GM12878 (cell line): Measurements from ENCODE around the gene PKHD1. TPM values are rescaled to one million over a fixed set of nuclear protein-coding genes. Genes with fewer than 3 reads are reported as not detected.

Experiments used
- ATAC-seq: fragments of 200-7000 bp; cut with Tn5 transposase; 3 replicates; pipeline ENCODE4 v1.9.1; 2020; ENCODE audit warnings: mild to moderate bottlenecking, moderate library complexity
- BruUV-seq: library from RNA; stranded (reverse); fragments of 400-500 nt; replicated peaks from 2 replicates; lab custom pipeline; 2021; lab: Mats Ljungman, UMichigan
- CTCF ChIA-PET: fragments of 300-600 bp; sonication (Branson Sonifier 250); formaldehyde crosslinking; extraction: SDS; loops from one replicate; lab custom pipeline; 2021; ENCODE audit warnings: inconsistent platforms; lab: Yijun Ruan, JAX
- POLR2A ChIA-PET: fragments of 350-600 bp; formaldehyde crosslinking; extraction: SDS; loops from one replicate; lab custom pipeline; 2021; ENCODE audit warnings: inconsistent platforms; lab: Charles Lee
- RAD21 ChIA-PET: fragments of 300-600 bp; sonication (Branson Sonifier 250); formaldehyde crosslinking; loops from one replicate; lab custom pipeline; 2023; ENCODE audit warnings: antibody characterized with exemption; ENCODE audit not compliant: unreplicated experiment; lab: Charles Lee
- SMC1A ChIA-PET: fragments of 300-600 bp; sonication (Branson Sonifier 250); formaldehyde crosslinking; loops from one replicate; lab custom pipeline; 2023; ENCODE audit not compliant: unreplicated experiment, uncharacterized antibody; lab: Charles Lee
- DNase-seq: peaks from one replicate; pipeline ENCODE4 v3.0.0-alpha.2; 2011; ENCODE audit warnings: low read depth, low spot score
- FAIRE-seq: peaks from 3 replicates; lab custom pipeline; 2011; peaks lifted over from hg19 to GRCh38; lab: Jason Lieb, UNC
- H2AFZ ChIP-seq: 2 replicates; pipeline ENCODE4 v1.6.0; 2011; ENCODE audit warnings: low read depth, low read length, control low read depth; ENCODE audit not compliant: control insufficient read depth
- H3K27ac ChIP-seq: 2 replicates; pipeline ENCODE4 v1.5.1; 2011; ENCODE audit warnings: control low read depth; ENCODE audit not compliant: control insufficient read depth, insufficient read depth
- H3K27me3 ChIP-seq, 2 experiments: replicated peaks in 1 of 2; 2 replicates each; pipeline versions ENCODE4 v1.6.0 to v1.6.1; 2011; ENCODE audit warnings: low read length in 1 of 2; ENCODE audit not compliant: control insufficient read depth in 2 of 2, insufficient read depth in 2 of 2
- H3K36me3 ChIP-seq, 2 experiments: 2 replicates each; pipeline ENCODE4 v1.5.1; 2011; ENCODE audit warnings: low read length in 1 of 2; ENCODE audit not compliant: control insufficient read depth in 2 of 2, insufficient read depth in 2 of 2
- H3K4me1 ChIP-seq: 2 replicates; pipeline ENCODE4 v1.6.1; 2011; ENCODE audit warnings: mild to moderate bottlenecking, low read length, moderate library complexity, mixed read lengths; ENCODE audit not compliant: control insufficient read depth, insufficient read depth
- H3K4me2 ChIP-seq: 2 replicates; pipeline ENCODE4 v1.6.0; 2011; ENCODE audit warnings: control low read depth; ENCODE audit not compliant: control insufficient read depth, insufficient read depth
- H3K4me3 ChIP-seq: fragments of 200-600 bp; sonication (generic); 2 replicates; pipeline ENCODE4 v1.5.1; 2016
- H3K79me2 ChIP-seq: 2 replicates; pipeline ENCODE4 v1.6.0; 2011; ENCODE audit warnings: low read length; ENCODE audit not compliant: control insufficient read depth, insufficient read depth
- H3K9ac ChIP-seq: 2 replicates; pipeline ENCODE4 v1.8.0; 2011; ENCODE audit warnings: low read length, control low read depth, mixed read lengths; ENCODE audit not compliant: control insufficient read depth, insufficient read depth
- H3K9me3 ChIP-seq: replicated peaks from 3 replicates; pipeline ENCODE4 v1.5.1; 2011; ENCODE audit warnings: mild to moderate bottlenecking, low read length; ENCODE audit not compliant: control insufficient read depth, insufficient read depth
- H4K20me1 ChIP-seq: 2 replicates; pipeline ENCODE4 v1.6.0; 2011; ENCODE audit not compliant: control insufficient read depth, insufficient read depth
- CBX5 ChIP-seq: sonication (generic); IDR thresholded peaks from 2 replicates; pipeline ENCODE4 v1.6.1; 2016; ENCODE audit warnings: low read depth, moderate library complexity, mild to moderate bottlenecking, inconsistent platforms
- DPF2 ChIP-seq: fragments of 450-650 bp; IDR thresholded peaks from 2 replicates; pipeline ENCODE4 v1.6.1; 2017; ENCODE audit warnings: mild to moderate bottlenecking
- IRF4 ChIP-seq: IDR thresholded peaks from 2 replicates; pipeline ENCODE4 v1.6.1; 2011; ENCODE audit warnings: low read depth, low read length
- MEF2B ChIP-seq: fragments of 450-650 bp; IDR thresholded peaks from 2 replicates; pipeline ENCODE4 v1.6.1; 2018; ENCODE audit warnings: mild to moderate bottlenecking, moderate library complexity; ENCODE audit not compliant: partially characterized antibody, poor library complexity, severe bottlenecking
- POLR2AphosphoS5 ChIP-seq: IDR thresholded peaks from 2 replicates; pipeline ENCODE4 v1.6.1; 2011; ENCODE audit warnings: mild to moderate bottlenecking, low read length, inconsistent platforms
- POU2F2 ChIP-seq: IDR thresholded peaks from 3 replicates; pipeline ENCODE4 v1.6.1; 2011; ENCODE audit warnings: low read depth, mild to moderate bottlenecking, low read length, borderline replicate concordance
- SREBF1 ChIP-seq: IDR thresholded peaks from 2 replicates; pipeline ENCODE4 v1.6.1; 2012; ENCODE audit warnings: mild to moderate bottlenecking, low read length
- TCF7 ChIP-seq: IDR thresholded peaks from 2 replicates; pipeline ENCODE4 v1.6.1; 2014; ENCODE audit warnings: antibody characterized with exemption, borderline replicate concordance
- ZNF622 ChIP-seq: fragments of 450-650 bp; IDR thresholded peaks from 2 replicates; pipeline ENCODE4 v1.6.1; 2017; ENCODE audit warnings: mild to moderate bottlenecking, inconsistent platforms
- ZSCAN29 ChIP-seq: fragments of 450-650 bp; IDR thresholded peaks from 2 replicates; pipeline ENCODE4 v1.6.1; 2017; ENCODE audit warnings: mild to moderate bottlenecking, moderate library complexity
- WGBS: methylation state at CpG from one replicate; pipeline ENCODE4 v1.1.6; 2016; ENCODE audit warnings: low lambda C conversion rate; ENCODE audit not compliant: insufficient replicate concordance, insufficient coverage; ENCODE audit errors: missing lambda C conversion rate; 5-methylcytosine and 5-hydroxymethylcytosine counted together
- in situ Hi-C: fragments of 300-500 bp; cut with MboI; formaldehyde crosslinking; loops from 9 replicates; pipeline ENCODE4 v1.14.3; 2018; ENCODE audit warnings: mixed read lengths
- intact Hi-C: fragments of 100-400 bp; cut with micrococcal nuclease; formaldehyde crosslinking; loops from one replicate; pipeline ENCODE4 v1.14.2; 2022; ENCODE audit not compliant: unreplicated experiment
- polyA plus RNA-seq, 11 experiments: library from polyadenylated mRNA; depleted of rRNA in 4 of 11; unstranded in 6 of 11; stranded (reverse) in 5 of 11; fragments of >200 nt; fragmentation: Nextera tagmentation in 4 of 11; fragmentation: Illumina TruSeq in 1 of 11; extraction: Ambion mirVana in 4 of 11; extraction: Trizol in 1 of 11; gene quantifications; 1 replicate in 1 of 11; 2 replicates in 10 of 11; pipeline versions ENCODE4 v1.2.1 to v1.2.3, GENCODE V29; 2011 to 2016; ENCODE audit warnings: inconsistent platforms in 2 of 11, missing spikeins in 2 of 11, low read depth in 1 of 11
- total RNA-seq, 4 experiments: library from RNA; depleted of rRNA in 3 of 4; stranded (reverse); fragments of >200 nt in 3 of 4; fragmentation: Illumina TruSeq in 1 of 4; extraction: Trizol in 1 of 4; gene quantifications; 2 replicates each; pipeline versions ENCODE4 v1.2.1 to v1.2.3, GENCODE V29; 2013 to 2021
- TF ChIP-seq, protein P1 (sequence below): fragments of 450-650 bp; formaldehyde crosslinking; IDR thresholded peaks from 2 replicates; pipeline ENCODE4 v1.4.0; 2022; ENCODE audit warnings: mild to moderate bottlenecking, moderate library complexity
- TF ChIP-seq, protein P2 (sequence below): IDR thresholded peaks from 2 replicates; pipeline ENCODE4 v1.6.1; 2011; ENCODE audit warnings: low read depth, low read length, improper control_type of control experiment, borderline replicate concordance
- TF ChIP-seq, protein P3 (sequence below): IDR thresholded peaks from 2 replicates; pipeline ENCODE4 v1.6.1; 2012; ENCODE audit warnings: improper control_type of control experiment, low read depth, low read length; ENCODE audit not compliant: insufficient replicate concordance

The PKHD1 gene
- total and polyA plus RNA-seq, 10 of the 15 experiments (the other 5 are each of a cell fraction or from before 2014, with no cell fraction given): under 0.01 to 0.90 (median 0.02) TPM; not detected in 1

DNA sequence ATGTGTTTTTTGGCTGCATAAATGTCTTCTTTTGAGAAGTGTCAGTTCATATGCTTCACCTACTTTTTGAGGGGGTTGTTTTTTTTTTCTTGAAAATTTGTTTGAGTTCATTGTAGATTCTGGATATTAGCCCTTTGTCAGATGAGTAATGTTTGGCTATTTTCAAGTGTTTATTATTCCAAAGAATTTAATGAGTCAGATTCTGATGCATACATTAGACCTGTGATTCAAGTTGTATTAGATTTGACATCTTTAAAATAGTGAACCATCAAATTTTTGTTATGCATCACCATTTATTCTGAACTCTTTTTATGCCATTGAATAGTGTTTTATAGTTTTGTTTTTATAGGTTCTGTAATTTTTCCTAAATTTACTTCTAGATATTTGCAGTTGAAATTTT lies 319.3 kb downstream of the PKHD1 start (continued):
- TF ChIP-seq SREBF1 (no peak), POU2F2 (no peak), MEF2B (no peak)
- TF ChIP-seq, protein P1, sequence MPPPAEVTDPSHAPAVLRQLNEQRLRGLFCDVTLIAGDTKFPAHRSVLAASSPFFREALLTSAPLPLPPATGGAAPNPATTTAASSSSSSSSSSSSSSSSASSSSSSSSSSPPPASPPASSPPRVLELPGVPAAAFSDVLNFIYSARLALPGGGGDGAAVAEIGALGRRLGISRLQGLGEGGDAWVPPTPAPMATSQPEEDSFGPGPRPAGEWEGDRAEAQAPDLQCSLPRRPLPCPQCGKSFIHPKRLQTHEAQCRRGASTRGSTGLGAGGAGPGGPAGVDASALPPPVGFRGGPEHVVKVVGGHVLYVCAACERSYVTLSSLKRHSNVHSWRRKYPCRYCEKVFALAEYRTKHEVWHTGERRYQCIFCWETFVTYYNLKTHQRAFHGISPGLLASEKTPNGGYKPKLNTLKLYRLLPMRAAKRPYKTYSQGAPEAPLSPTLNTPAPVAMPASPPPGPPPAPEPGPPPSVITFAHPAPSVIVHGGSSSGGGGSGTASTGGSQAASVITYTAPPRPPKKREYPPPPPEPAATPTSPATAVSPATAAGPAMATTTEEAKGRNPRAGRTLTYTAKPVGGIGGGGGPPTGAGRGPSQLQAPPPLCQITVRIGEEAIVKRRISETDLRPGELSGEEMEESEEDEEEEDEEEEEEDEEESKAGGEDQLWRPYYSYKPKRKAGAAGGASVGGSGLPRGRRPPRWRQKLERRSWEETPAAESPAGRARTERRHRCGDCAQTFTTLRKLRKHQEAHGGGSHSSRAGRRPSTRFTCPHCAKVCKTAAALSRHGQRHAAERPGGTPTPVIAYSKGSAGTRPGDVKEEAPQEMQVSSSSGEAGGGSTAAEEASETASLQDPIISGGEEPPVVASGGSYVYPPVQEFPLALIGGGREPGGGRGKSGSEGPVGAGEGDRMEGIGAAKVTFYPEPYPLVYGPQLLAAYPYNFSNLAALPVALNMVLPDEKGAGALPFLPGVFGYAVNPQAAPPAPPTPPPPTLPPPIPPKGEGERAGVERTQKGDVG: no peak
- TF ChIP-seq, protein P2, sequence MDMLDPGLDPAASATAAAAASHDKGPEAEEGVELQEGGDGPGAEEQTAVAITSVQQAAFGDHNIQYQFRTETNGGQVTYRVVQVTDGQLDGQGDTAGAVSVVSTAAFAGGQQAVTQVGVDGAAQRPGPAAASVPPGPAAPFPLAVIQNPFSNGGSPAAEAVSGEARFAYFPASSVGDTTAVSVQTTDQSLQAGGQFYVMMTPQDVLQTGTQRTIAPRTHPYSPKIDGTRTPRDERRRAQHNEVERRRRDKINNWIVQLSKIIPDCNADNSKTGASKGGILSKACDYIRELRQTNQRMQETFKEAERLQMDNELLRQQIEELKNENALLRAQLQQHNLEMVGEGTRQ: no peak

DNA sequence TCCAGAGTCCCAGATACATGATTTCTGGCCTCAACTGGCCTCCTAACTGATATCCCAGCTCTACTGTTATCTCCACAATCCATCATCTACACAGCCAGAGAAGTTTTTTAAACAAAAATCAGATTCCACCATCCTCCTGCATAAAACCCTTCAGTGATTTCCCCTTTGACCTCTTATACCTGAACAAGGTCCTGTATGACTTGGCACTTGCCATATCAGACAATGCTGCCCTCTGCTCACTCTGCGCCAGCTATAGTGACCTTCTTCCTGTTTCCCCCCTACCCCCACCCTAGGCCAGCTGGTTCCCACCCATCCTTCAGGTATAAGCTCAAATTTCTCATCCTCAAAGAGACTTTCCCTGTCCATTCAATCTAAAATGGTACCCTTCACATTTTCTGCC lies 322.2 kb downstream of the PKHD1 start:
- intact Hi-C loops (no loop called here), in situ Hi-C loops (no loop called here)
- POLR2A ChIA-PET: no interaction called here
- CTCF ChIA-PET: interaction anchor here (0.6 kb wide), 1 partner anchor 154 kb away, joined by 3 read pairs; no protein-coding TSS in a partner anchor
- SMC1A ChIA-PET: no interaction called here
- ATAC-seq (no peak), DNase-seq (no peak), FAIRE-seq (no peak)
- Histone ChIP-seq H3K27ac (no peak overlapping the region), H3K4me3 (no peak overlapping the region), H3K36me3 (no peaks in the 10 kb centered on the region), H4K20me1 (no peaks in the 10 kb centered on the region), H3K79me2 (no peaks in the 10 kb centered on the region), H3K27me3 (no peaks in the 10 kb centered on the region), H2AFZ (no peak overlapping the region), H3K9ac (no peak overlapping the region), H3K9me3 (no peaks in the 10 kb centered on the region), H3K4me2 (no peak overlapping the region), H3K4me1 (no peaks in the 10 kb centered on the region)
- WGBS: 58% methylated on average over 1 of the region's 1 CpG
- RAD21 ChIA-PET: no interaction called here
- no TSS peak for BruUV-seq
- no peak for TF ChIP-seq POLR2AphosphoS5
- no peak for TF ChIP-seq IRF4
- TF ChIP-seq TCF7: no peak
- TF ChIP-seq, protein P3, sequence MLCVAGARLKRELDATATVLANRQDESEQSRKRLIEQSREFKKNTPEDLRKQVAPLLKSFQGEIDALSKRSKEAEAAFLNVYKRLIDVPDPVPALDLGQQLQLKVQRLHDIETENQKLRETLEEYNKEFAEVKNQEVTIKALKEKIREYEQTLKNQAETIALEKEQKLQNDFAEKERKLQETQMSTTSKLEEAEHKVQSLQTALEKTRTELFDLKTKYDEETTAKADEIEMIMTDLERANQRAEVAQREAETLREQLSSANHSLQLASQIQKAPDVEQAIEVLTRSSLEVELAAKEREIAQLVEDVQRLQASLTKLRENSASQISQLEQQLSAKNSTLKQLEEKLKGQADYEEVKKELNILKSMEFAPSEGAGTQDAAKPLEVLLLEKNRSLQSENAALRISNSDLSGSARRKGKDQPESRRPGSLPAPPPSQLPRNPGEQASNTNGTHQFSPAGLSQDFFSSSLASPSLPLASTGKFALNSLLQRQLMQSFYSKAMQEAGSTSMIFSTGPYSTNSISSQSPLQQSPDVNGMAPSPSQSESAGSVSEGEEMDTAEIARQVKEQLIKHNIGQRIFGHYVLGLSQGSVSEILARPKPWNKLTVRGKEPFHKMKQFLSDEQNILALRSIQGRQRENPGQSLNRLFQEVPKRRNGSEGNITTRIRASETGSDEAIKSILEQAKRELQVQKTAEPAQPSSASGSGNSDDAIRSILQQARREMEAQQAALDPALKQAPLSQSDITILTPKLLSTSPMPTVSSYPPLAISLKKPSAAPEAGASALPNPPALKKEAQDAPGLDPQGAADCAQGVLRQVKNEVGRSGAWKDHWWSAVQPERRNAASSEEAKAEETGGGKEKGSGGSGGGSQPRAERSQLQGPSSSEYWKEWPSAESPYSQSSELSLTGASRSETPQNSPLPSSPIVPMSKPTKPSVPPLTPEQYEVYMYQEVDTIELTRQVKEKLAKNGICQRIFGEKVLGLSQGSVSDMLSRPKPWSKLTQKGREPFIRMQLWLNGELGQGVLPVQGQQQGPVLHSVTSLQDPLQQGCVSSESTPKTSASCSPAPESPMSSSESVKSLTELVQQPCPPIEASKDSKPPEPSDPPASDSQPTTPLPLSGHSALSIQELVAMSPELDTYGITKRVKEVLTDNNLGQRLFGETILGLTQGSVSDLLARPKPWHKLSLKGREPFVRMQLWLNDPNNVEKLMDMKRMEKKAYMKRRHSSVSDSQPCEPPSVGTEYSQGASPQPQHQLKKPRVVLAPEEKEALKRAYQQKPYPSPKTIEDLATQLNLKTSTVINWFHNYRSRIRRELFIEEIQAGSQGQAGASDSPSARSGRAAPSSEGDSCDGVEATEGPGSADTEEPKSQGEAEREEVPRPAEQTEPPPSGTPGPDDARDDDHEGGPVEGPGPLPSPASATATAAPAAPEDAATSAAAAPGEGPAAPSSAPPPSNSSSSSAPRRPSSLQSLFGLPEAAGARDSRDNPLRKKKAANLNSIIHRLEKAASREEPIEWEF: no peak
- TF ChIP-seq DPF2: no peak
- TF ChIP-seq POU2F2: no peak
- no peak for TF ChIP-seq ZNF622
- no peak for TF ChIP-seq ZSCAN29
- TF ChIP-seq CBX5: no peak
